Hematopoietic multipotent progenitor cell (in vitro differentiated cells): ENCODE results near the gene SPDYE1. TPM values are rescaled to one million over a fixed set of nuclear protein-coding genes. Genes with fewer than 3 reads are reported as not detected.
"Not testable (repeated sequence)": the region's sequence is repeated elsewhere in the genome, so short reads cannot be mapped to it uniquely, and the experiment has no call there.

Experiments
- DNase-seq, 3 donors: peaks; one replicate each; pipeline ENCODE4 v3.0.0-alpha.2; 2011 to 2015; ENCODE audit warnings: low read depth in 2 of 3, low spot score in 2 of 3
- total RNA-seq: library from RNA; depleted of rRNA; stranded (reverse); fragments of >200 nt; gene quantifications from one replicate; pipeline ENCODE4 v1.2.3, GENCODE V29; 2012

Gene SPDYE1, protein sequence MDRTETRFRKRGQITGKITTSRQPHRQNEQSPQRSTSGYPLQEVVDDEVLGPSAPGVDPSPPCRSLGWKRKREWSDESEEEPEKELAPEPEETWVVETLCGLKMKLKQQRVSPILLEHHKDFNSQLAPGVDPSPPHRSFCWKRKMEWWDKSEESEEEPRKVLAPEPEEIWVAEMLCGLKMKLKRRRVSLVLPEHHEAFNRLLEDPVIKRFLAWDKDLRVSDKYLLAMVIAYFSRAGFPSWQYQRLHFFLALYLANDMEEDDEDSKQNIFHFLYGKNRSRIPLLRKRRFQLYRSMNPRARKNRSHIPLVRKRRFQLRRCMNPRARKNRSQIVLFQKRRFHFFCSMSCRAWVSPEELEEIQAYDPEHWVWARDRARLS
- total RNA-seq = not detected

DNA sequence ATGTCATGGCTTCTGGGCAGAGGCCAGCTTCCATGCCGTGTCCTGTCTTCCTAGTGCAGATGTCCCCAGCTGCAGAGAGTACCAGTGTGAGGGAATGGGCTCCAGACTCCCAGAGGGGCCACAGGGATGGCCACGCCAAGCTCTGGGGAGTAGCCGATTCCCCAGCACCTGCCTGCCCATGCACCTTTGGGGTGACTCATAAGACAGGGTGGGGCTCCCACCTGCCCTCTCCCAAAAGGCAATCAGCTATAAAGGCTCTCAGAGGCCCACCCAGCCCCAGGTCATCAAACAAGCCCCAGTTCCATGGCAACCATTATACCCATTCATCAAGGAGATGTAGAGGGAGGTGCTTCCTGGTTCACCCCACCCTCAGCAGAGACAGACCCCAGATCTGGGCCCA is at the start of gene SPDYE1:
SPDYE1 (plus strand) TSS at position 366 of the 400 bp plus-strand sequence. CDS start 2,053 bp downstream, outside the sequence.
- DNase-seq = not testable (repeated sequence)

DNA sequence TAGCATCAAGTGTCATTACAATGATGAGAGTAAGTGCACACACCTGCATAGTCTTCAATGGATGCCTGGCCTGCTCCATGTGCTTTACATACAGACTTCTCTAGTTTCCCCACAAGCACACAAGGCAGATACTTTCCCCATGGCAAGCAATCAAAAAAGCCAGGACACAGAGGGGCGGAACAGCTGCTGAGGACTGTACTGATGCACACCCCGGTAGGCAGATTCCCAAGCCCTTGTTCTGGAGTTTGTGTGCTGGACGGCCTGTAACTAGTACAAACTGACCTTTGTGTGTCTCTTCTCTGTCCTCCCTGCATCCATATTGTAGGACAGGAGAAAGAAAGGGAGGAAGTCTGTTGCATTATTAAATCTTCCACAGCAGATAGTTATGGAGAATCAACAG is 45.7 kb upstream of the SPDYE1 start:
- DNase-seq = no peak

DNA sequence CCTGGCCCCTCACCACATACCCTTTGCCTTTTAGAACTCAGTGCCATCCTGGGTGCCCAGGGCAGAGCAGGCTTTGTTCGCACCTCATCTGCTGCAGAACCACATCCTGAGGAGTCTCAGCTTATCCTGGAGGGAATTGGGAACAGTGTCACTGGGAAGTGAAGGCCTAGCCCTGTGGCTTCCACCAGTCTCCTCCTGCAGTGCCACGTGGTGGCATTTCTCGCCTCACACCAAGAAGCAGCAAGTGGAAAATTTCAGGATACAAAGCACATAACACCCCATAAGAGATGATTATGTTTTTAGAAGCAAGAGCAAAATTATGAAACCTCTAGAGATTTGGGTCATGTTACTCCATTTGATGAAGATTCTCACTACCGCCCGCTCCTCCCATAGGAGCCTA is 44.6 kb upstream of the SPDYE1 start:
- no peak for DNase-seq

DNA sequence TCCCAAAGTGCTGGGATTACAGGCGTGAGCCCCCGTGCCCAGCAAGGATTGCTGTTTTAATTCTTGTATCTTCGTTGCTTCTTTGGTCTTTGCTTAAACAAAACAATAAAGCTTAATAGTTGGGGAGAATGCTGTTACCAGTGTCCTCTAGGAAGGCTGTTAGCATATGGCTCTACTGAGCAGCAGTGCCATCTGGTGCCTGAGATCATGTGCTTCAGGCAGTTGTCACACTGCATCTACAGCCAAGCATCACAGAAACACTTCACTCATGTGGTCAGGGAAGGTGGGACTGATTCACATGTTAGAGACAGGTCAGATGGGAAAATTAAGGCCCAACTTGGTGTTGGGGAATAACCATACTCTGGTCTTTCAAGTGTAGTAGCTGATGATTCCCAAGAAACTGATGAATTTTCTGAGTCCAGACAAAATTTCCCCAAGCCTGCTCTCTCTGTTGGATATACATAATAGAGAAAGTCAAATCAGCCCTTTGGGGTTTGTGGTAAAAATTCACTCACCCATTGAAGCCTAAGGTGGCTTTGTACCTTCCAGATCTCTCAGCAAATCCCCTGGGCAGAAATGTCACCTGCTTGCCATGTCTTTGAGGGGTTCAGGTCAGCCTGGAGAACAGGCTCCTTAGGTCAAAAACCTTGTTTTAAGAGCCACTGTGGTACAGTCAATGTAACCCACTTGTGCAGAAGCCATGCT is 43.0 kb upstream of the SPDYE1 start:
- DNase-seq = peak in 2 of 3 donors; percentile 36 to 60

DNA sequence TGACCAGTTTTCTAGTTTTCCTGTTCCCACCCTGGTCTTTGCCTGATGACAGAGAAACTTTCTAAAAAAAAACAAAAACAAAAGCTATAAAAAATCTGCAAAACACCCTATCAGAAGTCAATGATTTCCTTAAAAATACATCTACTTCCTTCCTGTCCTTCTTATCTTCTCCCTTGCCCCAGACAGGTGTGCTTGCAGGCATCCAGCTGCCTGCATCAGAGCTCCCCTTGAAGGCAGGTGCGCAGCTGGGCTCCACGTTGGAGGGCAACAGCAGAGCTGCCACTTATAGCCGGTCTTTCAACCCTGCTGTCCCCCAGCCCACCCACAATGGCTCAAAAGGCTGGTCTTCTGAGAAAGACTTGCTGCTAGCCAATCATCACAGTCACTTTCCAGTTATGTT is 41.7 kb upstream of the SPDYE1 start:
- no peak for DNase-seq

DNA sequence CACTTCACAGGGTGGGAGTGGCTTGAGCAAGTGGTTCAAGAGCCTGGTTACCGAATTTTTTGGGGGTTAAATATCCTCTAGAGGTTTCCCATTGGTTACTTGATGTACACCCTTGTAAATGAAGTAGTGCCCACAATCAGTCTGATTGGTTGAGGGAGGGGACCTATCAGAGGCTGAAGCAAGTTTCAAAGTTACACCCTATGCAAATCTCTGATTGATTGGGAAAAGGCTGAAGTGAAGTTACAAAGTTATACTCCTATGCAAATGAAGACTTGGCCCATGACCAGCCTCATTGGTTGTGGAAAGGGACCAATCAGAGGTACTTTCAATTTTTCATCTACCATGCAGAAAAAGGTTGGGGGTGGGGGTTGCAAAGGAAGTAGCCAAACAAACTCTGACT is 36.8 kb upstream of the SPDYE1 start:
- no peak for DNase-seq

DNA sequence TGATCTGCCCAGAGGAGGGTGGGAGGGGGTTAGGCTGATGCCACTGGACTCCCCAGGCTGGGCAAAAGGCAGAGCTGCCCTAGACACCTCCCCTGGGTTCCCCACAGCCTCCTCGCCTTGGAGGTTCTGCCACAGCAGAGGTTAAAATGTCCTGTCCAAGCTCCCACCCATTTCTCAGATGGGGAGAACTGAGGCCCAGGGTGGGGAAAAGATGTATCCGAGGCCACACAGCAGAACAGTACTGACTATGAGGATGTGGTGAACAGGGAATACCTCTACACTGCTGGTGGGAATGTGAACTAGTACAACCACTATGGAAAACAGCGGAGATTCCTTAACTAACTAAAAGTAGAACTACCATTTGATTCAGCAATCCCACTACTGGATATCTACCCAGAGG is 31.3 kb upstream of the SPDYE1 start:
- not testable (repeated sequence) for DNase-seq

DNA sequence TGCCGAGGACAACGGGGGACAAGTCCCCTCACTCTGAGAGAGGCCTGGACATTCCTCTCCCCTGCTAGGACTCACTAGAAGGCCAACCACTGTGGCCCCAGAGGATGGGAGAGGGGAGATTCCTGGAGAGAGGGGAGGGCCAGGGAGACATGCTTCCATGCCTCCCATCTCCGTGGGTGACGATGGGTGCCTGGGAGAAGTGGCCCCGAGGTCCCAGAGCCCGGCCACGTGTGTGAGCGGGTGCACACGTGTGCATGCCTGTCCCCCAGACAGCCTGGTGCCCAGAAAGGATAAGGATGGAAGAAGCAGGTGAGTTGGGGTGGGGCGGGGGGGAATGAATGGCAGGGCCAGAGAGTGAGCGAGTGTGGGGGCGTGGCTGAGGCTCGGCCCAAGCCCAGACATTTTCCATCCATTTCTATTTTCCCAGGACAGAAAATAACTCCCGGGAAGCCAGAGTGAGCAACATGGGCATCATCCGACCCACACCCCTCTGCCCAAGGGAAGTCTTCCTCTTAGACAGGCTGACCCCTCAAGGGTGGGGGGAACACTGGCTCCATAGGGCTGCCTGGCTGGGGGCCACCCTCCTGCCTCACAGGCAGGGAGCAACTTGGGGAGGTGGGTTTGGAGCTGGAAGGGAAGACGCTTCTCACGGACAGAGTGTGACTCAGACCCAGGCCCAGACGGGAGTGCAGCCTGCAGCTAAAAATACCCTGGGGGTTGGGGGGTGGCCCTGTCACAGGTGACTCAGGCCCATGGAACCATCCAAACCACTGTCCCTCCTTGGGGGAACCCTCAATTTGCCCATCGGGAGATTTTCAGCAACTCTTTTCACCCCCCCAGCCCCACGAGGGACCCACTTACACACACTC is 29.3 kb upstream of the SPDYE1 start:
- DNase-seq = not testable (repeated sequence)

DNA sequence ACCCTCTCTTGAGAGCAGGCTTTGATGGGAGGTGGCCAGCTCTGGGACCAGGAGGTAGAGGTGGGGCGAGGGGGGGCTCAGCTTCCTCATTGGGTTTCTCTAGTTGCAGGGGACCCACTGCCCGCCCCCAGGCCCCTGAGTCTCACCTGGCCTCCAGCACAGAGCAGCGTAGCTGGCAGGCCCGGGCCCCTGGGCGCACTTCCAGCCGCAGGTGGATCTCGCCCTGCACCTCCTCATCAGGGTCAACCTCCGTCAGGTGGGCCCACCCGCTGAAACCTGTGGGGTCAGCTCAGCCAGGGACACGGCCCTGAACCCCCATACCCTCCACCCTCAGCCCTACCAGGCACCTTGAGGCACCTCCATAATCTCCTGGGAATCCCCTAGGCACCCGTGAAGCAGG is 28.1 kb upstream of the SPDYE1 start:
- not testable (repeated sequence) for DNase-seq

DNA sequence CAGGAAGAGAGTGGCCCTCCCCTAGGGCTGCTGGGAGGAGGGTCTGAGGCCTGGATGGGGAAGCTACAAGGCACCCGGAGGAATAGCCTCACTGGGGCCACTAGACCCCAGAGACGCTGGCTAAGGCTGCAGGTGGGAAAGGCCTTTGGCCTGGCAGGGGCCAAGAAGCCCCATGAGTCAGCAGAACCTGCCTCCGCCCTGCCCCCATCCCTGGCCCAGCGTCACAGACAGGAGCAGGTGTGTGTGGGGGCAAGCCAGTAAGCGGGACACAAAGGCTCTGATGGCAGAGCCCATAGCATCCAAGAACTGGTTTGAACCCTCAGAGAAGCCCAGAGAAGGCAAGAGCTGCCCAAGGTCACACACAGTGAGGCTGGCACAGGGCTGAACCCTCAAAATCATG is 27.0 kb upstream of the SPDYE1 start:
- not testable (repeated sequence) for DNase-seq

DNA sequence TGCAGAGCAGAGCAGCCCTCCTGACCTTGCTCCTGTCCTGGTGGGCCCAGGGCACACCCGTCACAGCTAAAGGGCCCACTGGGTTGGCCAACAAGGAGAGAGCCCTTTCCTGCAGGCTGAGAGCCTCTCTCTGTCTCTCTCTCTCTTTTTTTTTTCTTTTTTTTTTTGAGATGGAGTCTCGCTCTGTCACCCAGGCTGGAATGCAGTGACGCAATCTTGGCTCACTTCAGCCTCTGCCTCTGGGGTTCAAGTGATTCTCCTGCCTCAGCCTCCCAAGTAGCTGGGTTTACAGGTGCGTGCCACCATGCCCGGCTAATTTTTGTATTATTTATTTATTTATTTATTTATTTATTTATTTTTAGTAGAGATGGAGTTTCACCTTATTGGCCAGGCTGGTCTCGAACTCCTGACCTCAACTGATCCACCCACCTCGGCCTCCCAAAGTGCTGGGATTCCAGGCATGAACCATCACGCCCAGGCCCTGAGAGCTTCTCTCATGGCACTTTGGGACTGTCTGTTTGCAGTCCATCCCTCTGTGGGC is 23.6 kb upstream of the SPDYE1 start:
- not testable (repeated sequence) for DNase-seq

DNA sequence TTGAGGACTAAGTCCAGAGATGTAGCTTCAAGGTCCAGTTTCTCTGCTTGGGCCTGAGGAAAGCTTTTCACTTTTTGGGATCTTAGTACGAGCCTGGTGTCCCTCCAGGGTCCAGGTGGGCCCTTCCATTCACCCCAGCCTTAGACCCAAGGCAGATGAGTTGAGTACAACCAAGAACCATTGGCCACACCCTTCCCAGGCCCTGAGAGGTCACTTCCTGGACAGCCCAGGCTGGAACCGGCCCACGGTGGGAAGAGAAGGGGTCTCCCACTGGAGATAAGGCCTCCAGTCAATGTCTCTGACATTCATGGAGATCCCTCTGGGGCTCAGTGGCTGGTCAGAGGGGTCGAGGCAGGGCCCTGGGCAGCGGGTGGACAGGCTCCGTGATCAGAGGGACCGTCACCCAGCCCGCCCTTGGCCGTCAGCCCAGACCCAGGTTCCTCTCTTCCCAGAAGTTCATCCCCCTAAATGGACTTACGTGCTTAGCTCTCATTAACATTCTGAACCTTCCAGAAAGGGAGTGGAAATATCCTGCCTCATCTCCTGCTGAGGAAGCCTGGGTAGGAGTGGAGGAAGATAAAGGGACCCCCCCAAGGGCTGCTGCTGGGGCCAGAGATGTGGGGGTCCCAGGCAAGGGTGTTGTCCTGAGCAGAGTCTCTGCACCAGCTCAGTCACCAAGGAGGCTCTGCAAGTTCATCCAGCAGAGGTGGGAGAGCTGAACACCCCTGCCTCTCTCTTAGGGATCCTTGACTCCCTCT is 22.8 kb upstream of the SPDYE1 start:
- DNase-seq = not testable (repeated sequence)

DNA sequence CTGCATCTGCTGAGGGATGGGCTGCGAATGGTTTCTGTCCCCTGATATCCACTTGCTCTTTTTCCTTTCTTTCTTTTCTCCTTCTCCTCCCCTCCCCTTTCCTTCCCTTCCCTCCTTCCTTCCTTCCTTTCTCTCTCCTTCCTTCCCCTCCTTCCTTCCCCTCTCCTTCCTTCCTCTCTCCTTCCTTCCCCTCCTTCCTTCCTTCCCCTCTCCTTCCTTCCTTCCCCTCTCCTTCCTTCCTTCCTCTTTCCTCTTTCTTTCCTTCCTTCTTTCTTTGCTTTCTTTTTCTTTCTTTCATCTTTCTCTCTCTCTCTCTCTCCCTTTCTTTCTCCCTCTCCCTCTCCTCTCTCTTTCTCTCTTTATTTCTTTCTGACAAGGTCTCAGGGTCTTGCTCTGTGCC is 20.2 kb upstream of the SPDYE1 start:
- DNase-seq = no peak

DNA sequence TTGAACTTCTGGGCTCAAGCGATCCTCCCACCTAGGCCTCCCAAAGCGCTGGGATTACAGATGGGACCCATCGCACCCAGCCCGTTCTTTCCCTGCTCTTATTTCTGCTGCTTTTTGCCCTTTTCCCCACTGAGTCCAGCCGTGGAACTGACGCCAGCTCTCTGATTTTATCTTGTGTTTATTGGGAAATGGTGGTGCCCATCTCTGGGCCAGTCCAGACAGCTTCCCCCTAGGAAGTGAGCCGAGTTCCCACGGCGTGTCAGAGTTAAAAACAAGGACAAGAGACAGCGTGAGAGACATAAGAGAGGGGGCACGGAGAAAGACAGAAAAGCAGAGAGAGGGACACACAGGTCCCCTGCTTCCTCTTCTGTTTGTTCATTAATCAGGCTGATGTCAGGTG is 19.6 kb upstream of the SPDYE1 start:
- not testable (repeated sequence) for DNase-seq

DNA sequence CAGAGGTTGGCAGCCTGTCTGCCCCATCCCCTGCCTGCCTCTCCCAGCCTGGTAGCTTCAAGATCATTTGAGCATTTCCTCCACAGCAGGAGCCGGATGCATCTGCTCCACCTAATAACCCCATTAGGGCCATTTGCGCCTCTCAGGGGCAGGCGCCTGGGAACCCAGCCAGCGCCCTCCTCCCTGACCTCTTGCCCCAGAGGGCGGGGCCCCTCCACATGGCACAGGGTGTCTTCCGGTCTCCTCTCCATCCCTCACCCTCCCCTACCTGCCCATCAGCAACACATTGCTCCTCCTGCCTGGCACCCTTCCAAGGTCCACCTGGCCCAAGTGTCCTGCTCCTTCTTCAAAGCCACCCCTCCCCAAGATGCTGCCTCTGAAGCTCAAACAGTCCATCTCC is 14.8 kb upstream of the SPDYE1 start:
- DNase-seq = not testable (repeated sequence)

DNA sequence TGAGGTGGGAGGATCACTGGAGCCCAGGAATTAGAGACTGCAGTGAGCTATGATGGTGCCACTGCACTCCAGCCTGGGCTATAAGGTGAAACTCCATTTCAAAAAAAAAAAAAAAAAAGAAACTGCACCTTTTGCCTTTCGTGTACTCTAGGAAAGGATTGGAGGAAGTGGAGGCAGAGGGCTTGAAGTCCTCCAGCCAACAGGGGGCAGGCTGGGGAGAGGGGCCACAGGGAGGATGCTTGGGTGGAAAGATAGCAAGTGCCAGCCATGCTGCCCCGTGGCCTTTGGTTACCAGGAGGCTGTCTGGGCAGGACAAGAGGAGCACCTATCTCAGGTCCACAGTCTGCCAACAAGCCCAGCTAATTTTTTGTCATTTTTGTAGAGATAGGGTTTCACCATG is 14.0 kb upstream of the SPDYE1 start:
- not testable (repeated sequence) for DNase-seq

DNA sequence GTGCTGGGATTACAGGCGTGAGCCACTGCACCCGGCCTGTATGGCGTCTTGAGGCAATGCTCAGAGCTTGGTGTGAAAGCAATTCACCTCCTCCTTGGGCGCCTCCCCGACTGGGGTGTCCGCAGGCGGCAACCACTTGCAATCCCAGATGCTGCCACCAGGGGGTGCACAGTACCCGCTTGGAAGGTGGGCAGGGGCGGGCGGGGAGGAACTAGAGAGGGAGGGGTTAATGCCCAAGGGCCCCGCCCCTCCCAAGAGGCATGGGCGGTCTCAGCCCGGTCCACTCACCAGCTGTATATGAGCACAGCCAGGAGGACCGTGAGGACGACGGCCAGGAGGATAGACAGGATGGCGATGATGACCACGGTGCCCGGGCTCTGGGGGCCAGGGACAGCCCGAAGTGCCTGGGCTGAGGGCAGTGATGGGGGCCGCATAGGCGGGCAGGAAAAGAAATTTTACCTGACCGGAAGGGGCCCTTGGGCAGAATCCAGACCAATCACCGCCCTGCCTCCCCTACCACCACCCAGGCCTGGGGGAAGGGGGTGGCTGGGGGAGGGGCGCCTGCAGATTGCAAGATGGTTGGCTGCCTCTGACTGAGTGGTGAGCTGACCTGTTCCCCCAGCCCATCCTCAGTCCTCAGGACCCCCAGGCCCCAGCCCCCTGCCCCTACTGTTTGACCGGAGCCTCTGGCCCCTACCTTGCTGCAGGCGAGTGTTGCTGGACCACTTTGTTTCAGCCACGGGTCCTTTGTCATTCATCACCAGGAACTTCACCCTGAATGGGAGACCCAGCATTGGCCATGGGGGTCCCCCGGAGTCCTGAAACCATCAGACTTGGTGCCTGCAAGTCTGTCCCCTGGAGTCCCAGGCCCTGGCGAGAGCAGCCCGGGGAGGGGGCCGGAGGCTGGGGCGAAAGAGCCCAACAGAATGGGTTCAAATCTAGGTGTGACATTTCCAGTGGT is 11.5 kb upstream of the SPDYE1 start:
- DNase-seq = peak; percentile 35 to 77 (median 63)

DNA sequence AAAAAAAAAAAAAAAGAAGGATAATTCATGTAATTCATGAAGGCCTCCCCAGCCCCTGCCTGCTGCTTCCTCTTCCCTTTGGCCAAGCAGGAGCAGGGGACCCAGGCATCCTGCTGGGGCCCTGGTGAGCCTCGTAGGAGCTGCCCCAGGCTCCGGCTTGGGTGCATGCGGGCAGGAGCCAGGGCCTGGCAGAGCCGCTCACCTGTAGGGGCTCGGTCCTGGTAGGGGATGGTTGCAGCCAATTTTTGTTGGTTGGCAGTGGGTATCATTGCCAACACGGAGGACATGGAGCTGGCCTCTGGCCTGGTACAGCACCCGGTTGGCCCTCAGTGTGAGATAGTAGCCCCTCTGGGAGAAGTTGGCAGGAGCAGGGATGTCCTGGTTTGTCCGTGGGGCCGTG is 10.2 kb upstream of the SPDYE1 start:
- not testable (repeated sequence) for DNase-seq

DNA sequence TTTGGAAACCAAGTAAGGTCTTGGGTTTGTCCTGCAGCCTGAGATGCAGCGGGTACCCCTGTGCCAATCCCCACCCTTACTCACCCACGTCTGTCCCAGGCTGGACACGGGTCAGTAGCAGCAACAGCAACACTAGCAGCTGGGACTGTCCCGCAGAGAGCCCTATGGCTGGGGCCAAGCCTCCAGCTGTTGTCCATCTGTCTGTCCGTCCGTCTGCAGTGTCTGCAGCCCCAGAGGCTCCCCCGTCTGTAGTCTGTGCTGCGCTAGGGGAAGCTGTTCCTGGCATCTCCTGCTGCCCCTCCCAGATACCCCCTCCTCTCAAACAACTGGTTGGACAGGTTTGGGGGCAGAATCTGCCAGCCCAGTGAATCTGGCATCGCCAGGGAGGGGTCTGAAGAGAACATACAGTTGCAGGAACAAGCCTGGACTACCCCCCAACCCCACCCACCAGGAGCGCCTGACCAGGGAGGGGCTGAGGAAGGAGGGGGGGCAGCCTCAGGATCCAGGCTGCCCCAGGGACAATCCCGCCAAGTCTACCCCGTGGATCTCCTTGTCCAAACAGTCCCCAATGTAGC is 7.6 kb upstream of the SPDYE1 start:
- DNase-seq = not testable (repeated sequence)
